ENCODE results near the gene SH3RF1. TPM values are rescaled to one million over a fixed set of nuclear protein-coding genes. Genes with fewer than 3 reads are reported as not detected.

Gene SH3RF1
- total and polyA plus RNA-seq, 2 of the 8 experiments (the other 6 are each of a cell fraction or from before 2014, with no cell fraction given) = 6.9 to 15.1 TPM

GRCh38 chr4:169103966-169104412 lies 166.8 kb downstream of the SH3RF1 start (continued):
- TF ChIP-seq RNF2 (IDR thresholded peaks at IDR 0.05; ENCODE audit: borderline replicate concordance, low read depth, low read length, missing control alignments, poor library complexity, severe bottlenecking) (no peak), TAF1 (IDR thresholded peaks at IDR 0.05; ENCODE audit: low read depth, low read length) (no peak), SIN3A (conservative IDR thresholded peaks at IDR 0.05 in 1 of 2, IDR thresholded peaks at IDR 0.05 in 1 of 2; ENCODE audit: low read depth in 1 of 2, low read length in 2 of 2) (peak in 1 of 2 experiments; percentile 47; a peak in 1 of 4 replicates), POU5F1 (IDR thresholded peaks at IDR 0.05; ENCODE audit: low read depth, low read length) (no peak), ASH2L (IDR thresholded peaks at IDR 0.05; ENCODE audit: low read length) (peak; percentile 81), TEAD4 (IDR thresholded peaks at IDR 0.05; ENCODE audit: low read depth, low read length) (peak; percentile 94), KDM5A (IDR thresholded peaks at IDR 0.05; ENCODE audit: low read length) (no peak), SIRT6 (IDR thresholded peaks at IDR 0.05; ENCODE audit: low read length) (no peak), SAP30 (IDR thresholded peaks at IDR 0.05; ENCODE audit: insufficient read depth, insufficient replicate concordance, low read length) (no peak), NRF1 (IDR thresholded peaks at IDR 0.05; ENCODE audit: low read depth, low read length) (no peak), GABPA (IDR thresholded peaks at IDR 0.05; ENCODE audit: borderline replicate concordance, insufficient read depth, low read length) (no peak), EZH2 (IDR thresholded peaks at IDR 0.05; ENCODE audit: low read depth, low read length, severe bottlenecking) (no peak), TBP (IDR thresholded peaks at IDR 0.05; ENCODE audit: low read depth, low read length) (no peak), RBBP5 (IDR thresholded peaks at IDR 0.05; ENCODE audit: borderline replicate concordance, low read depth, low read length) (peak; percentile 55; the same call in 1 of the 2 replicates), JUND (IDR thresholded peaks at IDR 0.05; ENCODE audit: low read length) (no peak), MAX (IDR thresholded peaks at IDR 0.05) (no peak), NANOG (IDR thresholded peaks at IDR 0.05; ENCODE audit: insufficient read depth, low read depth, low read length, poor library complexity, severe bottlenecking) (no peak), JUN (IDR thresholded peaks at IDR 0.05; ENCODE audit: low read depth, low read length) (no peak), SIX5 (IDR thresholded peaks at IDR 0.05; ENCODE audit: low read depth, low read length) (no peak), CTBP2 (IDR thresholded peaks at IDR 0.05; ENCODE audit: borderline replicate concordance, insufficient read depth, insufficient read length, low read length) (peak; percentile 94), TAF7 (optimal IDR thresholded peaks at IDR 0.05; ENCODE audit: borderline replicate concordance, low read depth, low read length) (no peak), CBX8 (IDR thresholded peaks at IDR 0.05; ENCODE audit: borderline replicate concordance, low read depth, low read length) (no peak)
- TF ChIP-seq, protein P1, sequence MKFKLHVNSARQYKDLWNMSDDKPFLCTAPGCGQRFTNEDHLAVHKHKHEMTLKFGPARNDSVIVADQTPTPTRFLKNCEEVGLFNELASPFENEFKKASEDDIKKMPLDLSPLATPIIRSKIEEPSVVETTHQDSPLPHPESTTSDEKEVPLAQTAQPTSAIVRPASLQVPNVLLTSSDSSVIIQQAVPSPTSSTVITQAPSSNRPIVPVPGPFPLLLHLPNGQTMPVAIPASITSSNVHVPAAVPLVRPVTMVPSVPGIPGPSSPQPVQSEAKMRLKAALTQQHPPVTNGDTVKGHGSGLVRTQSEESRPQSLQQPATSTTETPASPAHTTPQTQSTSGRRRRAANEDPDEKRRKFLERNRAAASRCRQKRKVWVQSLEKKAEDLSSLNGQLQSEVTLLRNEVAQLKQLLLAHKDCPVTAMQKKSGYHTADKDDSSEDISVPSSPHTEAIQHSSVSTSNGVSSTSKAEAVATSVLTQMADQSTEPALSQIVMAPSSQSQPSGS (IDR thresholded peaks at IDR 0.05; ENCODE audit: low read length) = peak; percentile 77; the same call in 1 of the 2 replicates
